NOMO-1 treated with dmso at 0.1 percent for 144 hours (cell line): ENCODE measurements around the gene POLD4.

Source experiments
- DNase-seq: peaks from one replicate; lab custom pipeline; 2025; ENCODE audit not compliant: unreplicated experiment; lab: John Stamatoyannopoulos, UW

The POLD4 gene

DNA sequence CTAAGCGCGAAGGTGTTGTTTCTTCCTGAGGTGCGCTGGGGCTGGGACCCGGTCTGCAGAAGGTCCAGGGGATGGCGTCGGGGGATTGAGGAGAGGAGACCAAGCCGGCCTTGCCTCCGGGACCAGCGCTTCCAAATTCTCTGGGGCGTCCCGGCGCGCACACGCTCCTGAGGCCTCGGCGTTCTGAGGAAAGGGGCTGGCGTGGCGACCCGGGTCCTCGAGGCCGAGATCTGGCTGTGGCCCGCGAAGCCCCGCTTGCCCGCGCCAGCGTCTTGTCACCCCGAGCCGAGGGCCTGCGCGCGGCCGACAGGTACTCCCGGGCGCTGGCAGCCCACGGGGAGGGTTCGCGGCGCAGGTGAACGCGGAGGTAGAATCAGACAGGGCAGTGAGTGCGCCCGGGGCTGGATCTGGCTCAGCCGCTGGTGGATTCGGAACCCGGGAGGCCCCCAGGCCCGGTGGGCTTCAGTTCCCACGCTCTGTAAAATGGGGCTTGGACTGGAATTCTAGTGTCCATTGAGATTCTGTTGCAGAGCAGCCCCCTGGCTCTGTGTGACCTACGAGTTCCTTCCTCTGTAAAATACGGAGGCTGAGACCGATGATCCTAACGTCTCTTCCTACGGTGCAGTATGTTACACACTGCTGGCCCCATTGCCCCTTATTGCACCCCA is 35.3 kb downstream of the POLD4 start:
- DNase-seq = no peak

DNA sequence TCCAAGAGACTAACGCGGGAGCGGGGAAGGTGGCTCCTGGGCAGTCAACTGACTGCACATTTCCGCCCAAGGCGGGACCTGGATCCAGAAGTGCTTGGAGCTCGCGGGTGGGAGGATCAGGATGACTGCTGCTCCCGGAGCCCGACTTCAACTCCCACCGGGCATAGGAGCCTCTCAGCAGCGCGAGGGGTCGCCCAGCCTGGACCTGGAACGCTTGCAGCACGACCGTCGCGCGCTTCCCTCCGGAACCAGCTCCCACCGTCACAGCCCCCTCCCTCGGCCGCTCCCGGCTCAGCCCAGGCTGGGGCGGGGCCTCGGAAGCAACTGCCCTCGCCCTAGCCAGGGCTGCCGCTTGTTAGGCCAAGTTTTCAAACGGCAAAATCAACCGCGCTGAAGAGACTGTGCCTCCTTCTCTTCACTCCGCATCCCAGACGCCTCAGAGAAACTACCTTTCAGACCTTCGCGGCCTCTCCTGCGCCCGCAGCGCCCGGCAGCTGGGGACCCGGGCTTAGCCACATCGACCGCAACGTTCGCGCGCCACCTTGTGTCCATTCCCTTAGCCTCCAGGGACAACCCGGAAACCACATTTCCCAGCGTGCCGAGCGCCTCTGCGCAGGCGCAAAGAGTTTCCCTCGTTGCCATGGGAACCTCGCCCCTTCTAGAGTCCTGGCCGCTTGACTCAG is 36.0 kb downstream of the POLD4 start:
- peak; percentile 93 for DNase-seq

DNA sequence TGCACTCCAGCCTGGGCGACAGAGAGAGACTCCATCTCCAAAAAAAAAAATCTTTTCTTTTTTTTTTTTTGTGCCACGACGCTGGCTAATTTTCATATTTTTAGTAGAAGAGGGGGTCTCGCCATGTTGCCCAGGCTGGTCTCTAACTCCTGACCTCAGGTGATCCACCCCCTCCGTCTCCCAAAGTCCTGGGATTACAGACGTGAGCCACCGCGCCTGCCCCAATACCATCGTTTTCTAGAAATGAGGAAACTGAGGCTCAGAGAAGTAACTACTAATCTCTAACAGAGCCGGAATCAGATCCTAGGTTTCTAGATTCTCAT is 36.5 kb downstream of the POLD4 start:
- DNase-seq = no peak

DNA sequence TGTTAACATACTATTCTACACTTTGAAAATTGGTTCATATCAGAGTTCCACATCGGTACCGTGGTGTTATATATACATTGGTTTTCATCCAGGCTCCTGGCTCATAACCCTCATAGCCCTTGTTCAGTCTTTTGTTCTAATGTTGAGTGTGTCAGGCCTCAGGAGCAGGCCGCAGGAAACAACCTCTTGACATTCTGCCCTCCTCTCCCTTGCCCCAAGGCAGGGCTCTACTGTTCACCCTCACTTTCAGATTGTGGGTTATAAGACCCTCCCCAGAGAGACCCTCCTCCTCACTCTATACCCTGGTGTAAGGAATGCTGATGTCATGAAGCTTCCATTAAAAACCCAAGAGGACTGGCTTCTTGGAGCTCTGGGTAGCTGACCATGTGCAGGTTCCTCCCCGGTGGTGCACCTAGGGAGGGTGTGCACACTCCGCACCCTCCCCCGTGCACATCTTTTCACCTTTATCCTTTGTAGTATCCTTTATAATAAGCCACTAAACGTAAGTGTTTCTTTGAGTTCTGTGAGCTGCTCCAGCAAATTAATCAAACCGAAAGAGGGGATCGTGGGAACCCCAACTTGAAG is 37.9 kb downstream of the POLD4 start:
- no peak for DNase-seq

DNA sequence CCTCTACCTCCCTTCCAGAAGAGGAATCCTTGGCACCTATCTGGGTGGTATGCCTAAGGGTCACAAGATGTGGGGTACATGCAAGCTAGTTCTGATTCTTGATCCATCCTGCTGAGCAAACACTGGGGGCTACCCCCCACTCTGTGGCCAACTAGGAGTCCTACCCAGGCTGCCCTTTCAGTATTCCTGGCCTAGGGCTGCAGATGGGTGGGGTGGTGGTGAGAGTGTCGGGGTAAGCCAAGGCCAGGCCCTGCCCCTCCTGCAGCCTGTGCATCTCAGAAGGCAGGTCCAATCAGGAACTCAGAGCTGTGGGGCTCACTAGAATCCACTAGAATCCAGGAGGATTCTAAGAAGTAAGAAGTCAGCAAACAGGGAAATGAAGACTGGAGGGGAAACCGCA is 39.1 kb downstream of the POLD4 start:
- DNase-seq = no peak

DNA sequence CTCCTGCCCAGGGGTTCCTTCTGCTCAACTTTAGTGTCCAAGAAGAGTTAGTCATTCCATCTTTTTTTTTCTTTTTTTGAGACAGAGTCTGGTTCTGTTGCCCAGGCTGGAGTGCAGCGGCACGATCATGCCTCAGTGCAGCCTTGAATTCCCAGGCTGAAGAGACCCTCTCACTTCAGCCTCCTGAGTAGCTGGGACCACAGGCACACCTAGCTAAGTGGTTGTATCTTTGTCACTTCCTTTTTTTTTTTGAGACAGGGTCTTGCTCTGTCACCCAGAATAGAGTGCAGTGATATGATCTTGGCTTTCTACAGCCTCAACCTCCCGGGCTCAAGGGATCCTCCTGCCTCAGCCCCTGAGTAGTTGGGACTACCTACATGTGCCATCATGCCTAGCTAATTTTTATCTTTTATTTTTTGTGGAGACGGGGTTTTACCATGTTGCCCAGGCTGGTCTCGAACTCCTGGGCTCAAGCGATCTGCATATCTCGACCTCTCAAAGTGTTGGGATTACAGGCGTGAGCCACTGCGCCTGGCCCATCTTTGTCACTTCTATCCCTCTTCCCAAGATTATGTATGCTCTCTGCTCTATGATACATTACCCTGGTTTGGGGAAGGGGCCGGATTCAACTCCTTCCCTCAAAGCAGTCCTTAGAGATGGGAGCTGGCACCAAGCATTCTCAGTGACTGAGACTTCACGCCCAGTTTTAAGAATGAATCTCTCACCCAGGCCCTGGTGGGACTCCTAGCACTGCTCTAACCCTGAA is 40.0 kb downstream of the POLD4 start:
- DNase-seq = no peak

DNA sequence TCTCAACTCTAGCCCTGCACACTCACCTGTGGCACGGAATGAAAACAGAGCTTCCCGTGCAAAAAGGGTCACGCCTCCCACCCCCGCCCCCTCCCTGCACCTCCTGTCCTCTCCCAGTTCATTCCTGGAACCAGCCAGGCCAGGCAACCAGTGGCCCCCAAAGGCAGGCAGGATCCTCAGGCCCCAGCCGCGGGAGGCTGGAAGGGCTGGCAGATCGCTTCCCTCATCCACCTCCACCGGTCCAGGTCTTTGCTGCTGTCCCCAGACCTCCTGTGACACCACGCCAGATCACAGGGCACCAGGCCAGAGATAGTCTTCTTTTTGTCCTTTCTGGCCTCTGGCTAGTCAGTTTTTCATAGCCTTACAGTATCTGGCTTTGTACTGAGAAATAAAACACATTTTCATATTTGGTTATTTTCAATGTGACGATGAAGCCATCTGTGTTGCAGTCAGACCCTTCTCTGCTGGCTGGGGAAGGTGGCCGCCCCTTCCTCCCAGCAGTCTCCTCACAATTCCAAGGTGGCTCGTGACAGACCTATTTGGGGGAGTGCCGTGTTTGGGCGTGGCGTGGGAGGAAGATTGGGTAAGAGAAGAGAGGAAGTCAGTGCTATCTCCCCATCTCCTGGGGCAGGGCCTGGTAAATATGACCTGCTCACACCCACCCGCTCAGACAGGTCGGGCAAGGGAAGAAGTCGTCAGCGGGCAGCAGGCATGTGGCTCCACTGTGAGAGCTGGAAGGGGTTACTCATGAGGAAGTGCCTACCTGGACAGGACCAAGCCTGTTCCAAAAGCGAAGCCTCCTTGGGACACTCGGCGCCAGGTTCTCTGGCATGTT is 40.9 kb downstream of the POLD4 start:
- peak; percentile 57 for DNase-seq

DNA sequence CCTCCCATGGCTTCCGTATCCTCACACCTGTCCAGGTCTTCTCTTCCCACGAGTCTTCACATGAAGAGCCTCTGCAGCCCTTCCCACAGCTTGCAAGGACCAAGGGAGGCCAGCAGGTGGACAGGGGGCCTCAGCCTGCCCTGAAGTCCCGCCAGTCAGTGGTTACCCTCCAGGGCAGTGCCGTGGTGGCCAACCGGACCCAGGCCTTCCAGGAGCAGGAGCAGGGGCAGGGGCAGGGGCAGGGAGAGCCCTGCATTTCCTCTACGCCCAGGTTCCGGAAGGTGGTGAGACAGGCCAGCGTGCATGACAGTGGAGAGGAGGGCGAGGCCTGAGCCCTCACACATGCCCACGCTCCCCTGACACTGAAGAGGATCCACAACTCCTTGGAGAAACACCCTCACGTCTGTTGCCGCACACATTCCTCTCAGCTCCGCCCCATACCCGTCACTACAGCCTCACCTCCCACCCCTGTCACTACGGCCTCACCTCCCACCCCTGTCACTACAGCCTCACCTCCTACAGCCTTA is 41.7 kb downstream of the POLD4 start:
- no peak for DNase-seq

DNA sequence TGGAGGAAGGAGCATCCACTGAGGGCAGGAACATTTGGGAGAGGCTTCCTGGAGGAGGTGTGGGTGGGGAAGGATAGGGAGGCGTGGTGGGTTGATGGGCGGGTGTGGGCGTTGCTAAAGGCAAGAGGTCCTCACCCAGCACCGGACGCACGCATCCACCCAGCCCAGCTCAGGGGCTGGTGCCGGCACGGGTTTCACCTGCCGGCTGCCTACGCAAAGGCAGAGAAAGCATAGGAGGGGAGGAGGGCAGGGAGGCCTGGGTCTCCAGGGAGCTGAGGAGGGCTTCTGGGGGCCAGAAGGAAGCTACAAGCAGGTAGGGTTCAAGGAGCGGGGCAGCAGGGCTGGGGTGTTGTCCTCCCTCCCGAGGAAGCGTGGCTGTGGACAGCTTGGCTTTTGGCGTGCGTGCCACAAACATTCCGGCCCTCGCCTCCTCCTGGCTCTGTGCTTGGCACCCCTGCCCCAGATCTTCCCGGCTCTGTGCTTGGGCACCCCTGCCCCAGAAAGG is 42.2 kb downstream of the POLD4 start:
- no peak for DNase-seq

DNA sequence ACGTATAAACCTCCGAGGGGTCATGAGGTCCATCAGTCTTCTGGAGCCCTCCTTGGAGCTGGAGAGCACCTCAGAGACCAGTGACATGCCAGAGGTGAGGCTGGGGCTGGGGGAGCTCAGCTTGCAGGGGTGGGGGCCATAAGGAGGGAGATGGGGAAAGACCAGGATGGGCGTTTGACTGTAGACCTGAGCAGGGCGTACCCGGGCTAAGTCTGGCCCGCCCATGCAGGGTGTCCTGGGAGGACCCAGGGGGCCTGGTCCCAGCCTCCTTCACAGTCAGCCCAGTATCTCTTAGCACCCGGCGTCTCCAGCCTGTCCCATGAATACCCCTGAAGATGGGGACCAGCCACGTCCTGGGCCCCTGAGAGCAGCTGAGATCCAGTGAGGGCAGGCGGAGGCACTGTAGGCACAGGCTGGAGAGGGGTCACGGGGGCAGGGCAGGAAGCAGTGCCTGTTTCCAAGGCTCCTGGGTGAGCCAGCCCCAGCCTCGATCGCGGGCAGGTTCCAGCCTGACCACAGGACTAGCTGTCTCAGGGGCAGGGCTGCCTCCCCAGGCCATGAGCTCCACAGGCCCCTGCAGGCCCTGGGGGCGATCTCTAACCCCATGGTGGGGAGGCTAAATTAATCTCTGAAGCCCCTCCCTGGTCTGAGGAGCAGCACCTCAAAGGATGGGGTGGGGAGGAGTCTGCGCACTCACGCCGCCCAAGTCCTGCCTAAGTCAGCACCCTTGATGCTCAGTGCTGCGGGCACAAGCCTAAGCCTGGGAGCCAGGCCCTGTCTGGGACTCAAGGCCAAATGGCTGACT is 42.9 kb downstream of the POLD4 start:
- DNase-seq = no peak

DNA sequence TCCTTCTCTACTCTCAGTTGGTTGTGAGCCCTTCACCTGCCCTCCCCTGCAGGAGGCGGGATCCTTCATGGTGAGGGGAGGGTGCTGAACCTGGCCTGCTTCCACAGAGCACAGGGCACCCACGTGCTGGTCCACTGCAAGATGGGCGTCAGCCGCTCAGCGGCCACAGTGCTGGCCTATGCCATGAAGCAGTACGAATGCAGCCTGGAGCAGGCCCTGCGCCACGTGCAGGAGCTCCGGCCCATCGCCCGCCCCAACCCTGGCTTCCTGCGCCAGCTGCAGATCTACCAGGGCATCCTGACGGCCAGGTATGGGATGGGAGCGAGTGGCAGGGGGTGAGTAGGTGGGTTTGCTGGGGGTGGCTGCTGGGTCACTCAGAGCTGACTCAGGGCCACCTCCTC is 43.7 kb downstream of the POLD4 start:
- DNase-seq = no peak

DNA sequence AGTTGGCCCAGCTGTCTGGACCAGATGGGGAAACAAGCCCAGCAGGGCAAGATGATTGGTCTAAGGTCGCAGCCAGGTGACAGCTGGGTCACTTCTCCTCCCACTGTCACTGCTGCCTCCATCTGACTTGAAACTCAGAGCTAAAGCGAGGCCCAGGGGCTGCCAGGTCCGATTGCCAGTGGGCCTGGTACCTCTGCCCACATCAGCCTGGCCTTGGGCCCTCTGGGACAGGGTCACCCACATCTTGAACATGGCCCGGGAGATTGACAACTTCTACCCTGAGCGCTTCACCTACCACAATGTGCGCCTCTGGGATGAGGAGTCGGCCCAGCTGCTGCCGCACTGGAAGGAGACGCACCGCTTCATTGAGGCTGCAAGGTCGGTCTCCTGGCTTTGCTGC is 44.2 kb downstream of the POLD4 start:
- no peak for DNase-seq

DNA sequence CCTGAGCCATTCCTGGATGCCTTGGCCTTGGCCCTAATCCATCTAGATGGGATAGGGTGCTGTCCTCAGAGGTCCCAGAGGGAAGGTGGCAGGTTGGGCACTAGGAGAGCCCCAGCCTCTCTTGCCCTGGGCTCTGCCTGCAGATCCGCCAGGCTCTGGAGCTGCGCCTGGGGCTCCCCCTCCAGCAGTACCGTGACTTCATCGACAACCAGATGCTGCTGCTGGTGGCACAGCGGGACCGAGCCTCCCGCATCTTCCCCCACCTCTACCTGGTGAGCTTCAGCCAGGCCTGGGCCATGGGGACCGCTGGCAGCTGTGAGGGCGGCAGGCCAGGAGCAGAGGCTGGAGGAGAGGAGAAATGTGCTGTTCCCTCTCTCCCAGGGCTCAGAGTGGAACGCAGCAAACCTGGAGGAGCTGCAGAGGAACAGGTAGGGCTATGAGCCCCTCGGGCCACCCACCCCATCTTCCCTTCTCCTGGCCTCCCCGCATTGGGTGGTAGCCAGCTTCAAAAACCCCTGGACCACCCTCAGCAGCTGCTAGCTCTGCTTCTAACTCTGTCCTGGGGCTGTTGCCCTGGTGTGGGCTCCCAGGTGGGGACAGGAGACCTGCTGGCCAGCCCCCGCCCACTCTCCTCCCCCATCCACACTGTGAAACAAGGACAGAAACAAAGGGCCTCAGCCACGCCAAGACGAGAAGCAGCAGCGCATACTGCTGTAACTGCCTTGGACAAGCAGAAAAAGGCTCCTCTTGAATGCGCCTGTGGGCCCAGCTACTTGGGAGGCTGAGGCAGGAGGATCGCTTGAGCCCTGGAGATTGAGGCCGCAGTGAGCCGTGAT is 45.1 kb downstream of the POLD4 start:
- DNase-seq = no peak

DNA sequence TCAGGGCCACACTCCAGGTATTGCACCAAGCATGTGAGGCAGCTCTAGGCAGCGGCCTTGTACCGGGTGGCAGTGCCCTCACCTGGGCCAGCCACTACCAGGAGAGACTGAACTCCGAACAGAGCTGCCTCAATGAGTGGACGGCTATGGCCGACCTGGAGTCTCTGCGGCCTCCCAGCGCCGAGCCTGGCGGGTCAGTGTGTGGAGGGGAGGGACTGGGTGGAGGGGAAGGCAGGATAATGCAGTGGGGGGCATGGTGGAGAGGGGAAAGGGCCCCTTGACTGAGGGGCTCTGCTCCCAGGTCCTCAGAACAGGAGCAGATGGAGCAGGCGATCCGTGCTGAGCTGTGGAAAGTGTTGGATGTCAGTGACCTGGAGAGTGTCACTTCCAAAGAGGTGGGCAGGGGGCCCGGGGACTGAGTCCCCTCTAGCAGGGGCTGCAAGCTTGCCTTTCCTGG is 45.8 kb downstream of the POLD4 start:
- DNase-seq = no peak

DNA sequence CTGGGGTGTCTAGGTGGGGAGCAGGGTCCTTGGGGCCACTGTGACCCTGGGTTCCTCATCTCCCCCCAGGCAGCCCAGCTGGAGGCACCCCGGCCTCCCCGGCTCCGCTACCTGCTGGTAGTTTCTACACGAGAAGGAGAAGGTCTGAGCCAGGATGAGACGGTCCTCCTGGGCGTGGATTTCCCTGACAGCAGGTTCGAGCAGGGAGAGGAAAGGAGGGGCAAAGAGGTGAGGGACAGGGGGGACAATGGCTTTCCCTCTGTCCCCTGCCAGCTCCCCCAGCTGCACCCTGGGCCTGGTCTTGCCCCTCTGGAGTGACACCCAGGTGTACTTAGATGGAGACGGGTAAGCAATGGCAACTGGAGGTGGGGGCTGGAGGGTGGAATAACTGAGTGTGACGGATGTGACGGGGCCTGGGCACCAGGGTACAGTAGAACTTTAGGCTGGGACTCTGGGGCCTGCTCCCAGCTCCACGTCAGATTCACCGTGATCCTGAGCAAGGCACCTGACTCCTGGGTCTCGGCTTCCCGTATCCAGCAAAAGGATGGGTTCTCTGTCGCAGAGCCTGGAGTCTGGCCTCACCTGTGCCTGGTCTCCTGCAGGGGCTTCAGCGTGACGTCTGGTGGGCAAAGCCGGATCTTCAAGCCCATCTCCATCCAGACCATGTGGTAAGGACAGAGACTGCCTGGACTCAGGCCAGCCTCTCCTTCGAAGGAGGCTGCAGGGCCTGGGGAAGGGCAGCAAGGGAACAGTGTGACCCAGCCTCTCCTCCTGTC is 46.4 kb downstream of the POLD4 start:
- no peak for DNase-seq

DNA sequence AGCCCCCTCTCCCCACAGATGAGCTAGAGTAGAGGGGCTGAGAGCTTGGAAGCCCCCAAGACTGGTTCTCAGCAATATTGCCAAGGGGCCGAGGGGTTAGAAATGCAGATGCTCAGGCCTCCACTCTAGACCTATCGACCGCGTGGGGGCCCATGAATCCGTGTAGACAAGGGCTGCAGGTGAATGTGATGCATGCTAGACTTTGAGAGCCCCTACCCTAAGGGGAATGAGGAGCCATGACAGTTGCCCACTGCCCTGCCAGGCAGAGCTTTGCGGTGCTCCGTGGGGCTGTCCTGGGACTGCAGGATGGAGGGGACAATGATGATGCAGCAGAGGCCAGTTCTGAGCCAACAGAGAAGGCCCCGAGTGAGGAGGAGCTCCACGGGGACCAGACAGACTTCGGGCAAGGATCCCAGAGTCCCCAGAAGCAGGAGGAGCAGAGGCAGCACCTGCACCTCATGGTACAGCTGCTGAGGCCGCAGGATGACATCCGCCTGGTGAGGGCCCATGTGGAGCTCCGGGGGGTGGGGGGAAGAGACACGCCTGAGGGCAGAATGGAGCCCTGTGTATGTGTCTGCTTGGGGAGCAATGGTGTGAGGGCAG is 48.7 kb downstream of the POLD4 start:
- no peak for DNase-seq

DNA sequence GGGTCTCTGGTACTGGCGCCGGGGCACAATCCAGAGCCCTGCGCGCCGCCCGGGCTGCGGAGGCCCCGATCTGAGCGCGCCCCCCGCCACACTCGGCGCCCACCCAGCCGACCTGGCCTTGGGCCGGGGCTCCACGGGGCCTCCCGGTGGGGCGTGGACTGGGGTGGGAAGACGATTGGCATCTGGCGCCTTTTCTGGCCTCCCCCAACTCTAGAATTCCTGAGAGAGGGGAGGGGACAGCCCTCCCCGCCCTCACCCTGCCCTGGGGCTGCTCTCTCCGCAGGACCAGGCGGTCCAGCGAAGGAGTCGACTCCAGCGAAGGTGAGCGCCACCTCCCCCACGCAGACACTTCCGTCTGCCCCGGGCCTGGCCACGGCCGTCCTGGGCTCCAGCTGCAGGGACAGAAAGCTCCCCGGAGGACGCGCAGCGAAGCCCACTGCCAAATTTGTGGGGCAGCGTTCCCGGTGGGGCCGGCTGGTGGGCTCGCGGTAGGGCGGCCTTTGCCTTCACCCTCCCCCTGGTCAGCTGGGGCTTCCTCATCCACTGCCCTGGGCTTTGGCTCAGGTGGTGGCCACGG is 49.4 kb downstream of the POLD4 start:
- DNase-seq = no peak
